ENCODE results near the gene SSC4D.
"Not testable (repeated sequence)": the region's sequence is repeated elsewhere in the genome, so short reads cannot be mapped to it uniquely, and the experiment has no call there.

SSC4D gene

DNA sequence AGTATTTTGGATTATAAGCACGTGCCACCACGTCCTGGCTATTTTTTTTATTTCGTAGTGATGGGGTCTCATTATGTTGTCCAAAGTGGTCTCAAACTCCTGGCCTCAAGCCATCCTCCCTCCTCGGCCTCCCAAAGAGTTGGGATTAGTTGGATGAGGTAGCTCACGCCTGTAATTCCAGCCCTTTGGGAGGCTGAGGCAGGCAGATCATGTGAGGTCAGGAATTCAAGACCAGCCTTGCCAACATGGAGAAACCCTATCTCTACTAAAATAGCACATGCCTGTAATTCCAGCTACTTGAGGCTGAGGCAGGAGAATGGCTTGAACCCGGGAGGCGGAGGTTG is 28.9 kb downstream of the SSC4D start:
- FAIRE-seq (no peak), DNase-seq (ENCODE audit: insufficient read length, low spot score) (no peak)
- no peak for TF ChIP-seq POLR2A (IDR thresholded peaks at IDR 0.05; ENCODE audit: low read depth, low read length)

- DNase-seq (ENCODE audit: insufficient read length, low spot score) (no peak), FAIRE-seq (no peak)
- no peak for TF ChIP-seq POLR2A (IDR thresholded peaks at IDR 0.05; ENCODE audit: low read depth, low read length)
Measured at GRCh38 chr7:76377186-76377918, 32.1 kb downstream of the SSC4D start.

GRCh38 chr7:76375251-76375650 is 34.2 kb downstream of the SSC4D start:
- FAIRE-seq (no peak), DNase-seq (ENCODE audit: insufficient read length, low spot score) (no peak)
- no peak for TF ChIP-seq POLR2A (IDR thresholded peaks at IDR 0.05; ENCODE audit: low read depth, low read length)

DNA sequence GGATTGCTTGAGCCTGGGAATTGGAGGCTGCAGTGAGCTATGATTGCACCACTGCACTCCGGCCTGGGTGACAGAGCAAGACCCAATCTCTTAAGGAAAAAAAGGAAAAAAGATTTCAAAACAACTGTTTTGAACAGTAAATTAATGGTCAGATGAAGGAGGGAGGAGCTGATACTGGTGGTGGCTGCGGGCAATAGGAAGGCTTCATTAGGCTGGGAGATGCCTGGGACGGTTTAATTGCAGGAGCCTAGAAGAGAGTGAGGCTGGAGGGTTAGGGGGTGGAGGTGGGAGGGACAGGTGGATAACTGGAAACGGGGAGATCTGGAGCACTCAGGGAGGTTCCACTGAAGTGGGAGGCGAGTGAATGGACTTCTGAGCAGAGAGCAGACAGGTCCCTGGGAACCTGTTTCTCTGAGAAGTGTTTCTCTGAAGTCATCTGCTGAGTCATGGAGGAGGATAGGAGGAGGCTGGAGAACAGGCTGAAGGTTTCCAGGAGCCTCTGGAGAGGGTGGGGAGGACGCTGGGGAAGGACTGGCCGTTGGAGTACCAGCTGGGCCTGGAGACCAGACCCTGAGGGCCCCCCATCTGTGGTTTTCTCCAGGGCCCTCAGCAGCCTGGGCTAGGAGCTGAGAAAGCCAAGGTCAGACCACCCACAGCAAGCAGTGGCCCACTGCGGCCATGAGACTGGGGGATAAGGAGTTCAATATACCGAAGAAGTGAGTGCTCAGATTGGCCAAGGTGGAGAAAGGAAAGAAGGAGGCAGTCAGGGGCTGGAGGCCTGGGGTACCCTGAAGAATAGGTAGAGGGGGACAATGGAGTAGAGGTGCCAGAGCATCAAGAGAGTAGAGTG is 36.3 kb downstream of the SSC4D start:
- FAIRE-seq, result no peak
- DNase-seq (ENCODE audit: insufficient read length, low spot score), result no peak
- TF ChIP-seq POLR2A (IDR thresholded peaks at IDR 0.05; ENCODE audit: low read depth, low read length), result 0 out of 2 replicates have a peak, but pooled peaks have one; percentile 6

GRCh38 chr7:76371396-76371795 is 38.1 kb downstream of the SSC4D start:
- FAIRE-seq (no peak), DNase-seq (ENCODE audit: insufficient read length, low spot score) (no peak)
- no peak for TF ChIP-seq POLR2A (IDR thresholded peaks at IDR 0.05; ENCODE audit: low read depth, low read length)

- no peak for DNase-seq (ENCODE audit: insufficient read length, low spot score)
- TF ChIP-seq POLR2A (IDR thresholded peaks at IDR 0.05; ENCODE audit: low read depth, low read length), result no peak
- FAIRE-seq, result no peak
Measured at GRCh38 chr7:76369018-76369417, 40.5 kb downstream of the SSC4D start.

DNA sequence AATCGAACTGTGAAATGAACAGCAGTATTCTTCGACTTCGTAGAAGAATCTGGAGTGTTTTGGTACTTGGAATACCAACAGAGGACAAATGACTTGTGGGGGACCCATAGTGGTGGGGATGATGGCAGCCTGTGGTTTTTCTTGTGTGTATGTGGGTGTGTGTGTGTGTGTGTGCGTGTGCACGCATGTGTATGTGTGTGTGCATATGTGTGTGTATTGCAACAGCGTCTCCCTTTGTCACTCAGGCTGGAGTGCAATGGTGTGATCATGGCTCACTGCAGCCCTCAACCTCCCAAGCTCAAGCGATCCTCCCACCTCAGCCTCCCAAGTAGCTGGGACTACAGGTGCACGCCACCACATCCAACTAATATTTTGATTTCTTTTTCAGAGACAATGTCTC is 41.3 kb downstream of the SSC4D start:
- DNase-seq (ENCODE audit: insufficient read length, low spot score) (no peak), FAIRE-seq (no peak)
- no peak for TF ChIP-seq POLR2A (IDR thresholded peaks at IDR 0.05; ENCODE audit: low read depth, low read length)

DNA sequence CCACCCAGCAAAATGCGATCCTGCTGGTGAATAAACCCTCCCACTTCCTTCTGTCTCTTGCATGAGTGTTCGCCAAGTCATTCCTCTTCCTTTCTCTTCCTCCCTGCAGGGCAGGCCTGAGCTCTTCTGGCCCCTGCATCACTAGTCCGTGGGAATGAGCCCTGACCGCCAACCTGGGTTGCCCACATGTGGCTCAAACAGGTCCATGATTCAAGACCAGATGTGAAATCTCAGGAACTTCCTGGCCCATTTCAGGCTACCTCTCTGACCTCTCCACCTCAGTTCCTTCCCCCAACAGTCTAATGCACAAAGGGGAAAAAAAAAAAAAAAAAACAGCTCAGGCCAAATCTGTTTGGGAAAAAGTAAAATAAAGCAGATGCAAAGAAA is 45.3 kb downstream of the SSC4D start:
- FAIRE-seq (no peak), DNase-seq (ENCODE audit: insufficient read length, low spot score) (peak; percentile 60)
- no peak for TF ChIP-seq POLR2A (IDR thresholded peaks at IDR 0.05; ENCODE audit: low read depth, low read length)

- not testable (repeated sequence) for DNase-seq (ENCODE audit: insufficient read length, low spot score); FAIRE-seq
Measured at GRCh38 chr7:76363754-76364153, 45.7 kb downstream of the SSC4D start.

DNA sequence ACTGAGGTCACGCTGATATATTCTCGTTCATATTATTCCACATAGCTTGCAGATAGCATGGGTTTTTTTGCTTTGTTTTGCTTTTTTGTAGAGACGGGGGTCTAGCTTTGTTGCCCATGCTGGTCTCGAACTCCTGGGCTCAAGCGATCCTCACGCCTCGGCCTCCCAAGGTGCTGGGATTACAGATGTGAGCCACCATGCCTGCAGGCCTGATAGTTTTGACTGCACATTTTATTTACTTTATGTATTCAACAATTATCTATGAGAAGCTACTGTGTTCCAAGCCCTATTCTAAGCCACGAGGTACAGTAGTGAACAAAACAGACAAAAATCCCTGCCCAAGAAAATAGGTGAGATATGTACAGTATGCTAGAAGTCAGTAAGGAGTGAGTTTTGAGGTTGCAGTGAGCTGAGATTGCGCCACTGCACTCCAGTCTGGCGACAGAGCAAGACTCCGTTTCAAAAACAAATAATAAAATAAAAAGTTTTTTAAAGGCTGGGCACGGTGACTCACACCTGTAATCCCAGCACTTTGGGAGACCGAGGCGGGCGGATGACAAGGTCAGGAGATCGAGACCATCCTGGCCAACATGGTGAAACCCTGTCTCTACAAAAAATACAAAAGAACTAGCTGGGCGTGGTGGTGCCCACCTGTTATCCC is 49.4 kb downstream of the SSC4D start:
- no peak for DNase-seq (ENCODE audit: insufficient read length, low spot score)
- no peak for TF ChIP-seq POLR2A (IDR thresholded peaks at IDR 0.05; ENCODE audit: low read depth, low read length)
- no peak for FAIRE-seq

DNA sequence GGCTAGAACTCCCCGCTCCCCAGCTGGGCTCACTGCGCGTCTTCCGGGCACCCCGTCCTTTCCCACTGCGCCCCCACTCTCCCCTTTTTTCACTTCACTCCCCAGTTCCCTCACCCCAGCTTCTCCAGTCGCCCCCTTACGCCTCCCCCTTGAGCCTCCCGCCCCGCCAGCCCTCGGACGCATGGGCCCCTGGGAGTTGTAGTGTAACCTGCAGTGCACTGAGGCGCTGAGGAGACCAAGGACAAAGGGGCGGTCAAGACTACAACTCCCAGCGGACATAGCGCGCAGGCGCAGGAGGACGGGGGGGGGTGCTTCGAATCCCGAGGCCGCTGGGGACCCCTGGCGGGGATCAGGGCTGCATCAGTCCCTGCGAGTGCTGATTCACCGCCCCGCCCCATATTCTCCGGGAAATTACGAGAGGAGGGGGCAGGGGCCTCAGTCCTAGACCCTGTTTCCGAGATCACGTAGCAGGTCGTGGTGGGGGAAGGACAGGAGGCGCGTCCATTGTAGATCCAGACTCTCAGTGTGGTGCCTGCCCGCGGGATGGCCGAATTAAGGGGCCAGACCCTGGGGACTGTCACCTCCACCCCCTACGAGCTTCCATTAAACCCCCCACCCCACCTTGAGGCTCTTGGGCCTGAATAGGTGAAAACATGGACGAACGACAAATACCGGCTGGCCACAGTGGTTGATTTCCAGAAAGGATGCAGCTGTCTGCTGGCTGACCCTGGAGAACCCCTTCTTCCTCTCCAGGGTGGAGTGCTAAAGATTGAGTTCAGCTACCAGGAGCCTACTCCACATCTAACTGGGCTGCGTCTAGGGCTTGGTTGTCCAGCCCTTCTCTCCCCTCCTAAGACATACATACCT is 50.2 kb downstream of the SSC4D start:
- DNase-seq (ENCODE audit: insufficient read length, low spot score), result peak; percentile 81
- no peak for FAIRE-seq
- TF ChIP-seq POLR2A (IDR thresholded peaks at IDR 0.05; ENCODE audit: low read depth, low read length), result peak; percentile 15; the same call in 1 of the 2 replicates

- DNase-seq (ENCODE audit: insufficient read length, low spot score) (peak; percentile 57), FAIRE-seq (no peak)
- peak; percentile 100 for TF ChIP-seq POLR2A (IDR thresholded peaks at IDR 0.05; ENCODE audit: low read depth, low read length)
Measured at GRCh38 chr7:76358481-76359110, 50.9 kb downstream of the SSC4D start, which contains the start of gene YWHAG. TSS of gene YWHAG (minus strand) at chr7:76358991. CDS start at chr7:76358808, 183 bp downstream.

DNA sequence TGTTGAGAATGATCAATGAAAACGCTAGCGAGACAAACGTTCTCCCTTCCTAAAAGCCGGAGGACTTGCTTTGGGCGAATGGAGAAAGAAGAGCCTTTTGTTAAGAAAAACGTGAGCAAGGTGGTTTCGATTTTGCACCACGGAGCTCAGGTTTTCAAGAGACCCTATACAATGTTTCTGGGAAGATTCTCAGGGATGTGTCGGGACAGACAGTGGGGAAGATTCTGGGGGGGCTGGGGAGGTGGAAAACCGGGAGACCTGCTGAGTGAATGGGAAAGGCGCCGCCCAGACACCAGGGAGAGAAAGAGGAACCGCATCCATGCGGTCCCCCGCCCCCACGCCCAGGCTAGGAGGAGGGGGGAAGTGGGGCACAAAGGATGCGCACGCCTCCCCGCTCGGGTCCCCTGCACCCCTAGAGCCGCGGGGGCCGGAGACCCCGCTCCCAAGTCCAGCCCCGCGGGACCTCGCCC is 51.5 kb downstream of the SSC4D start:
- no peak for TF ChIP-seq POLR2A (IDR thresholded peaks at IDR 0.05; ENCODE audit: low read depth, low read length)
- FAIRE-seq (no peak), DNase-seq (ENCODE audit: insufficient read length, low spot score) (no peak)
